Loucy (cell line): ENCODE results near the gene PHACTR3.

ENCODE experiments used
- H2AFZ ChIP-seq: fragments of 200-600 bp; sonication (generic); 2 replicates; pipeline ENCODE4 v1.6.0; 2016; ENCODE audit warnings: antibody characterized with exemption, mild to moderate bottlenecking, low read length, moderate library complexity
- H3F3A ChIP-seq: fragments of 200-600 bp; 2 replicates; pipeline ENCODE4 v1.6.0; 2016; ENCODE audit warnings: antibody characterized with exemption, low read depth, mild to moderate bottlenecking
- H3K27me3 ChIP-seq: fragments of 200-600 bp; sonication (generic); 2 replicates; pipeline ENCODE4 v1.6.1; 2014; ENCODE audit warnings: low read length, mild to moderate bottlenecking; ENCODE audit not compliant: insufficient read depth, poor library complexity, severe bottlenecking
- H3K36me3 ChIP-seq: fragments of 200-600 bp; sonication (generic); 2 replicates; pipeline ENCODE4 v1.6.1; 2016; ENCODE audit warnings: low read length; ENCODE audit not compliant: insufficient read depth
- H3K4me1 ChIP-seq: fragments of 200-600 bp; sonication (generic); 2 replicates; pipeline ENCODE4 v1.5.1; 2014; ENCODE audit warnings: low read length, mild to moderate bottlenecking; ENCODE audit not compliant: insufficient read depth, poor library complexity, severe bottlenecking
- H3K4me2 ChIP-seq: fragments of 200-600 bp; sonication (generic); 2 replicates; pipeline ENCODE4 v1.6.0; 2014; ENCODE audit warnings: antibody characterized with exemption, low read length, low read depth, mild to moderate bottlenecking; ENCODE audit not compliant: poor library complexity, severe bottlenecking
- H3K4me3 ChIP-seq: fragments of 200-600 bp; sonication (generic); 2 replicates; pipeline ENCODE4 v1.5.1; 2014; ENCODE audit warnings: low read length, mild to moderate bottlenecking, mixed read lengths; ENCODE audit not compliant: poor library complexity, severe bottlenecking
- H3K79me2 ChIP-seq: fragments of 200-600 bp; sonication (generic); 2 replicates; pipeline ENCODE4 v1.6.1; 2014; ENCODE audit warnings: low read length; ENCODE audit not compliant: insufficient read depth
- H3K9ac ChIP-seq: fragments of 200-600 bp; sonication (generic); 2 replicates; pipeline ENCODE4 v1.6.0; 2014; ENCODE audit warnings: mild to moderate bottlenecking, low read depth, low read length, moderate library complexity; ENCODE audit not compliant: poor library complexity, severe bottlenecking
- H3K9me2 ChIP-seq: fragments of 200-600 bp; sonication (generic); replicated peaks from 2 replicates; pipeline ENCODE4 v1.6.1; 2016; ENCODE audit warnings: low read depth, low read length, mixed read lengths
- H3K9me3 ChIP-seq: fragments of 200-600 bp; sonication (generic); 2 replicates; pipeline ENCODE4 v1.6.1; 2014; ENCODE audit warnings: mild to moderate bottlenecking, antibody characterized with exemption, low read length, low read depth; ENCODE audit not compliant: insufficient read depth
- H4K20me1 ChIP-seq: fragments of 200-600 bp; sonication (generic); 2 replicates; pipeline ENCODE4 v1.6.0; 2014; ENCODE audit warnings: antibody characterized with exemption, low read length, mild to moderate bottlenecking; ENCODE audit not compliant: insufficient read depth, poor library complexity, severe bottlenecking
- EZH2phosphoT487 ChIP-seq: fragments of 200-600 bp; IDR thresholded peaks from 2 replicates; pipeline ENCODE4 v1.6.1; 2018; ENCODE audit warnings: antibody characterized with exemption, mild to moderate bottlenecking, moderate library complexity, borderline replicate concordance
- TF ChIP-seq, protein P1 (sequence below): fragments of 200-600 bp; sonication (generic); conservative IDR thresholded peaks from 2 replicates; pipeline ENCODE4 v1.5.1; 2014; ENCODE audit warnings: mild to moderate bottlenecking, antibody characterized with exemption, low read length

PHACTR3 gene

DNA sequence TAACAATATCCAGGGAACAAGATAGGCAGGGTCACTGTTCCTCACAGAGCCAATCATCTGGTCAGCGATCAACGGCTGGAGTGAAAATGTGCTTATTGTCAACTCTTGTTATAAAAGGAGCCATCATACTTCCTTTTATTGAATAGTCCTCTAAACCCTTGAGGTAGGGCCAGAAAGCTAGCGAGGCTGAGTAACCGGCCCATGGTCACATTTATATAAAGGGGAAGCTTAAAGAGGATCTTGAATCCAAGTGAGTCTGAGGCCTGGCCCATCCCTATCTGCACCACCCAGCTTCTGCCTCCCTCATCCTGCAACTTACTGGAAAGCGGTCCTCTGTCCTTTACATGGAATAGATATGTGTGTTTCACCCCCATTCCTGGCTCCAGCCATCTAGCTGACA is 9.5 kb downstream of the PHACTR3 start:
- Histone ChIP-seq H3F3A (no peaks in the 10 kb centered on the region), H2AFZ (no peak overlapping the region), H3K27me3 (no peaks in the 10 kb centered on the region), H3K4me1 (peaks cover 15% of the 10 kb centered on the region), H3K9me2 (no peaks in the 10 kb centered on the region), H3K9me3 (no peaks in the 10 kb centered on the region), H3K4me2 (no peak overlapping the region), H3K4me3 (no peak overlapping the region), H3K9ac (no peak overlapping the region), H4K20me1 (peaks cover 17% of the 10 kb centered on the region), H3K79me2 (peaks cover 96% of the 10 kb centered on the region), H3K36me3 (peaks cover 13% of the 10 kb centered on the region; the same call in 1 of the 2 replicates)
- no peak for TF ChIP-seq EZH2phosphoT487
- TF ChIP-seq, protein P1, sequence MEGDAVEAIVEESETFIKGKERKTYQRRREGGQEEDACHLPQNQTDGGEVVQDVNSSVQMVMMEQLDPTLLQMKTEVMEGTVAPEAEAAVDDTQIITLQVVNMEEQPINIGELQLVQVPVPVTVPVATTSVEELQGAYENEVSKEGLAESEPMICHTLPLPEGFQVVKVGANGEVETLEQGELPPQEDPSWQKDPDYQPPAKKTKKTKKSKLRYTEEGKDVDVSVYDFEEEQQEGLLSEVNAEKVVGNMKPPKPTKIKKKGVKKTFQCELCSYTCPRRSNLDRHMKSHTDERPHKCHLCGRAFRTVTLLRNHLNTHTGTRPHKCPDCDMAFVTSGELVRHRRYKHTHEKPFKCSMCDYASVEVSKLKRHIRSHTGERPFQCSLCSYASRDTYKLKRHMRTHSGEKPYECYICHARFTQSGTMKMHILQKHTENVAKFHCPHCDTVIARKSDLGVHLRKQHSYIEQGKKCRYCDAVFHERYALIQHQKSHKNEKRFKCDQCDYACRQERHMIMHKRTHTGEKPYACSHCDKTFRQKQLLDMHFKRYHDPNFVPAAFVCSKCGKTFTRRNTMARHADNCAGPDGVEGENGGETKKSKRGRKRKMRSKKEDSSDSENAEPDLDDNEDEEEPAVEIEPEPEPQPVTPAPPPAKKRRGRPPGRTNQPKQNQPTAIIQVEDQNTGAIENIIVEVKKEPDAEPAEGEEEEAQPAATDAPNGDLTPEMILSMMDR: no peak

DNA sequence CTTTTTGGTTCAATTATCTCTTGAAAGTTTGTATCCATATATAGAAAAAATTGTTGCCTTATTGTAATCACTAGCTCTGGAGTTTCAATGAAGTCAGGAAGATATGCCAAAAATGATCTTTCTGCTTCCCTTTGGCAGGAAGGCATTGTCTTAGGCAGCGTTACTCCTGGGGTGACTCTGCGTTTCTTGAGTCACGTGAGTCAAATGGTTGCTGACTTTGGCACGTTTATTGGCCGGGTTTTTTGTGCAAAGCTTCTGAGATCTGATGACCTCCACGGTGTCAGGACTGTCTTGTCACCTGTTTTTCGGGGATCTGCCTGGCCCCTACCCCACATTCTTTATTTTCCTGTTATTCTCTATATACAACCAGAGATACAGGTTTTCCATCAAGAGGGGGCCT is 10.4 kb downstream of the PHACTR3 start:
- H2AFZ ChIP-seq: no peak overlapping the region
- H3K36me3 ChIP-seq: peaks cover 13% of the 10 kb centered on the region; the same call in 1 of the 2 replicates
- TF ChIP-seq, protein P1: no peak
- TF ChIP-seq EZH2phosphoT487: no peak
- no peak overlapping the region for H3K4me2 ChIP-seq
- H3K9ac ChIP-seq: no peak overlapping the region
- no peaks in the 10 kb centered on the region for H3F3A ChIP-seq
- peaks cover 16% of the 10 kb centered on the region for H4K20me1 ChIP-seq
- H3K4me1 ChIP-seq: peaks cover 6% of the 10 kb centered on the region
- no peaks in the 10 kb centered on the region for H3K27me3 ChIP-seq
- no peaks in the 10 kb centered on the region for H3K9me3 ChIP-seq
- no peak overlapping the region for H3K4me3 ChIP-seq
- no peaks in the 10 kb centered on the region for H3K9me2 ChIP-seq
- H3K79me2 ChIP-seq: peaks cover 97% of the 10 kb centered on the region

DNA sequence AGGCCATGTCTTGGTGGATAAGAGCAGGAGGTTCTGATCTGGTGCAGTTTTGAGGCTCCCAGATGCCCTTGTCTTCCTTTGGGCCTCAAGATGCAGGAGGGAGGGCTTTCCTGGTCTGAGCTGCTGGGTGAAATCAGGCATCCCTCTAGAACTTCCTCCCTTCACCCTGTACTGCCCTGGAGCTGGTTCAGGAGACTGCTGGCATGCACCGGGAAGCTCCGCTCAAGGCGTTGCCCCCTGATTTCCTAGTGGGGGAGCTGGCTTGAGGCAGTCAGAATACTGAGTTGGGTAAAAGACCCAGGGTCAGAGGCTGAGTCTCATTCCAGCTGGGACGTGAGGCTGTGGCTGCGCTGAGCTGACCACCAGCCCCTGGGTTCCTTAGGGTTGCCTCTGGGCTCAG is 12.0 kb downstream of the PHACTR3 start:
- Histone ChIP-seq H3K36me3 (peaks cover 13% of the 10 kb centered on the region; the same call in 1 of the 2 replicates), H3K9me2 (no peaks in the 10 kb centered on the region), H3K4me2 (no peak overlapping the region), H3K4me3 (no peak overlapping the region), H3K4me1 (peaks cover 5% of the 10 kb centered on the region), H3K9ac (no peak overlapping the region), H3K27me3 (no peaks in the 10 kb centered on the region), H4K20me1 (peaks cover 14% of the 10 kb centered on the region), H3K9me3 (no peaks in the 10 kb centered on the region), H3K79me2 (peaks cover 92% of the 10 kb centered on the region), H2AFZ (no peak overlapping the region), H3F3A (no peaks in the 10 kb centered on the region)
- TF ChIP-seq EZH2phosphoT487: no peak
- TF ChIP-seq, protein P1: no peak
